ENCODE results near the gene NFIA. TPM values are rescaled to one million over a fixed set of nuclear protein-coding genes. Genes with fewer than 3 reads are reported as not detected.

NFIA gene
- total RNA-seq, 1 donor from 2014 or later, result 49.4 TPM

GRCh38 chr1:61439234-61439633, 356.9 kb downstream of the NFIA start:
- no peak overlapping the region for H3K4me3 Mint-ChIP-seq
- no peak for DNase-seq (ENCODE audit: extremely low spot score, unreplicated experiment)
- H3K9me3 Mint-ChIP-seq, result peaks cover 6% of the 10 kb centered on the region
- H3K27me3 Mint-ChIP-seq, result no peaks in the 10 kb centered on the region
- H3K36me3 Mint-ChIP-seq, result peaks cover 17% of the 10 kb centered on the region
- H3K4me1 Mint-ChIP-seq (ENCODE audit: unreplicated experiment), result peaks cover 61% of the 10 kb centered on the region
- no peak for TF ChIP-seq CTCF (conservative IDR thresholded peaks at IDR 0.05)
- H3K27ac Mint-ChIP-seq, result no peak overlapping the region

DNA sequence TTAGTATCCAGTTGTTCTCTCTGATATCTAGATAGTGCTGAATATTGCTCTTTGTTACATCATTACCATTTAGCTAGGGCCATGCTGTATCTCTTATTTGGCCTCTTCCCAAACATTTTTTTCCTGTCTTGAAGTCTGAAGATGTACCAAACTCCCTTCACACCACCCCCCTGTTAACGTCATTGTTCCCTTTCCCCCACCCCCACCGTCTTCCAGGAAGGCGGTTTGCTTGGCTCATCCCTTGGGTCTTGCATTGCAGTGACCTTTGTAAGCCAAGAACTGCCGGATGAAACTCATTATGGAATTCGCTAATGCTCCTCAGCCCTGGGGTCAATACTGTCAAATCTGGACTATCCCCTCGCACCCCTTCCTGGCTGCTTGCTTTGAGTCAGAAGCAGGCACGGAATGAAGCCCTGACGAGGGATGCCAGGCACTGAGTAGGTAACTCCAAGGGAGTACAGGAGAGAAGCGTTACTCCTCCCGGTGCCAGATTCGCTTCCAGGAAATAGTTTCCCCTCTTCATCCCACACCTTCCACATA, 359.4 kb downstream of the NFIA start:
- peaks cover 10% of the 10 kb centered on the region for H3K36me3 Mint-ChIP-seq
- peak overlapping the region; percentile 53 for H3K4me3 Mint-ChIP-seq
- no peak overlapping the region for H3K27ac Mint-ChIP-seq
- DNase-seq (ENCODE audit: extremely low spot score, unreplicated experiment), result no peak
- H3K27me3 Mint-ChIP-seq, result no peaks in the 10 kb centered on the region
- H3K9me3 Mint-ChIP-seq, result peaks cover 6% of the 10 kb centered on the region
- peaks cover 78% of the 10 kb centered on the region for H3K4me1 Mint-ChIP-seq (ENCODE audit: unreplicated experiment)
- no peak for TF ChIP-seq CTCF (conservative IDR thresholded peaks at IDR 0.05)

GRCh38 chr1:61442544-61442943, 360.2 kb downstream of the NFIA start:
- peaks cover 3% of the 10 kb centered on the region for H3K9me3 Mint-ChIP-seq
- H3K4me3 Mint-ChIP-seq, result peak overlapping the region; percentile 53
- peaks cover 86% of the 10 kb centered on the region for H3K4me1 Mint-ChIP-seq (ENCODE audit: unreplicated experiment)

GRCh38 chr1:61444288-61444687, 361.9 kb downstream of the NFIA start:
- Mint-ChIP-seq H3K27me3 (no peaks in the 10 kb centered on the region), H3K36me3 (peaks cover 2% of the 10 kb centered on the region), H3K4me1 (ENCODE audit: unreplicated experiment) (peaks cover 90% of the 10 kb centered on the region), H3K27ac (no peak overlapping the region), H3K9me3 (no peaks in the 10 kb centered on the region), H3K4me3 (peak overlapping the region; percentile 1)
- no peak for DNase-seq (ENCODE audit: extremely low spot score, unreplicated experiment)
- TF ChIP-seq CTCF (conservative IDR thresholded peaks at IDR 0.05), result no peak

More at GRCh38 chr1:61442544-61442943, 360.2 kb downstream of the NFIA start:
- no peak for TF ChIP-seq CTCF (conservative IDR thresholded peaks at IDR 0.05)
- Mint-ChIP-seq H3K36me3 (peaks cover 6% of the 10 kb centered on the region), H3K27me3 (no peaks in the 10 kb centered on the region), H3K27ac (no peak overlapping the region)
- DNase-seq (ENCODE audit: extremely low spot score, unreplicated experiment), result no peak

DNA sequence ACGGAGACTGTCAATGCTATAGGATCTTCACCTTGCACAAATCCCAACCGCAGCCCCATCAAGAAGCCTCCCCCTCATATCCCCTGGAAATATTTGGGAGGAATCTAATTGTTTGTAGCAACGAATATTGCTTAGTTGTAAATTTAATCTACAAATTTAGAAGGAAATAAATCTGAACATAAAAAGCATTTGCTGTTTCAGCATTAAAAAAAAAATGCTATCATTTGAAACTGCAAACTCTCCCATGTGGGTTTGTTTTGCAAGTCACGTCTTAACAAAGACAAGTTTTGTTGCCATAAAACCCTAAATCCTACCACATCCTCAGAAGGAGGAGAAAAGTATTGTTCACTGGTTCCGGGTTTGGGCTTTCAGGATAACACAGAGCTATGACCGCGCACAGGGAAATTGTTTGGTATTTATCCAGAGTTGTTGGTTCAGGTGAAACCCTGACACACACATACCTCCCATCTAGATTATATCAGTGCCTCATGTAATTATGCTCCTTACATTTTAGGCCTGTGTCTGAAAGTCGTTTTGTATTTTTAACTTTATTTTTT, 363.0 kb downstream of the NFIA start:
- no peaks in the 10 kb centered on the region for H3K27me3 Mint-ChIP-seq
- H3K4me3 Mint-ChIP-seq, result no peak overlapping the region
- no peak for DNase-seq (ENCODE audit: extremely low spot score, unreplicated experiment)
- no peak for TF ChIP-seq CTCF (conservative IDR thresholded peaks at IDR 0.05)
- H3K4me1 Mint-ChIP-seq (ENCODE audit: unreplicated experiment), result peaks cover 83% of the 10 kb centered on the region
- peak overlapping the region; percentile 54 for H3K27ac Mint-ChIP-seq
- H3K36me3 Mint-ChIP-seq, result no peaks in the 10 kb centered on the region
- no peaks in the 10 kb centered on the region for H3K9me3 Mint-ChIP-seq

All from type B pancreatic cell (in vitro differentiated cells).